Endodermal cell (in vitro differentiated cells): ENCODE results near the gene PTPRT. TPM values are rescaled to one million over a fixed set of nuclear protein-coding genes. Genes with fewer than 3 reads are reported as not detected.

Experiments used
- DNase-seq: peaks from one replicate; pipeline ENCODE4 v3.0.0-alpha.2; 2017
- H3K27ac ChIP-seq: 2 replicates; pipeline ENCODE4 v1.5.1; 2013; ENCODE audit warnings: mild to moderate bottlenecking, low read depth, low read length, moderate library complexity
- H3K27me3 ChIP-seq: 2 replicates; pipeline ENCODE4 v1.6.1; 2013; ENCODE audit warnings: mild to moderate bottlenecking, low read length, moderate library complexity; ENCODE audit not compliant: insufficient read depth, control insufficient read depth, poor library complexity, severe bottlenecking
- H3K36me3 ChIP-seq: 2 replicates; pipeline ENCODE4 v1.7.0; 2013; ENCODE audit warnings: mild to moderate bottlenecking, low read length, moderate library complexity; ENCODE audit not compliant: control insufficient read depth, insufficient read depth
- H3K4me1 ChIP-seq: one replicate; pipeline ENCODE4 v1.7.0; 2013; ENCODE audit warnings: low read length; ENCODE audit not compliant: control insufficient read depth, insufficient read depth
- H3K4me3 ChIP-seq: 2 replicates; pipeline ENCODE4 v1.5.1; 2013; ENCODE audit warnings: mild to moderate bottlenecking, low read length, moderate library complexity
- H3K9ac ChIP-seq: 2 replicates; pipeline ENCODE4 v1.6.1; 2013; ENCODE audit warnings: mild to moderate bottlenecking, low read length, moderate library complexity; ENCODE audit not compliant: poor library complexity, severe bottlenecking; ENCODE audit errors: extremely low read depth
- H3K9me3 ChIP-seq: 2 replicates; pipeline ENCODE4 v1.6.1; 2013; ENCODE audit warnings: mild to moderate bottlenecking, low read length, moderate library complexity; ENCODE audit not compliant: control insufficient read depth
- H3K27ac Mint-ChIP-seq: 2 replicates; pipeline ENCODE4 v1.8.0; 2020; ENCODE audit warnings: mixed read lengths
- H3K27me3 Mint-ChIP-seq: 2 replicates; pipeline ENCODE4 v1.8.0; 2021; ENCODE audit warnings: mild to moderate bottlenecking, mixed read lengths; ENCODE audit not compliant: insufficient read depth
- H3K36me3 Mint-ChIP-seq: 2 replicates; pipeline ENCODE4 v1.8.0; 2020; ENCODE audit warnings: low read depth, mixed read lengths
- H3K4me1 Mint-ChIP-seq: 2 replicates; pipeline ENCODE4 v1.8.0; 2020; ENCODE audit warnings: mixed read lengths
- H3K4me3 Mint-ChIP-seq: 2 replicates; pipeline ENCODE4 v1.8.0; 2020; ENCODE audit warnings: mild to moderate bottlenecking, moderate library complexity, mixed read lengths
- H3K9me3 Mint-ChIP-seq: 2 replicates; pipeline ENCODE4 v1.8.0; 2020; ENCODE audit warnings: mild to moderate bottlenecking, mixed read lengths
- WGBS, 2 experiments: methylation state at CpG; one replicate each; pipeline versions ENCODE4 v1.1.5 to v1.1.7; 2013; ENCODE audit warnings: missing lambda C conversion rate in 2 of 2, mixed read lengths in 1 of 2; ENCODE audit not compliant: insufficient coverage in 1 of 2, insufficient read length in 1 of 2; 5-methylcytosine and 5-hydroxymethylcytosine counted together
- total RNA-seq, 2 donors: library from RNA; stranded (reverse); fragmentation: NEBNext Ultra II Directional in 1 of 2; extraction: Animal tissue kit (Norgen Biotek cat#: 25700) in 1 of 2; gene quantifications; 2 replicates in 1 of 2; 3 replicates in 1 of 2; pipeline ENCODE4 v1.2.1, GENCODE V29; 2021
- TF ChIP-seq, protein P1 (sequence below): fragments of 200-600 bp; sonication (generic); conservative IDR thresholded peaks from 2 replicates; pipeline ENCODE4 v1.5.0; 2021; ENCODE audit warnings: antibody characterized with exemption, mild to moderate bottlenecking

The PTPRT gene
- total RNA-seq, 2 donors from 2014 or later: 2.3 to 2.7 TPM

DNA sequence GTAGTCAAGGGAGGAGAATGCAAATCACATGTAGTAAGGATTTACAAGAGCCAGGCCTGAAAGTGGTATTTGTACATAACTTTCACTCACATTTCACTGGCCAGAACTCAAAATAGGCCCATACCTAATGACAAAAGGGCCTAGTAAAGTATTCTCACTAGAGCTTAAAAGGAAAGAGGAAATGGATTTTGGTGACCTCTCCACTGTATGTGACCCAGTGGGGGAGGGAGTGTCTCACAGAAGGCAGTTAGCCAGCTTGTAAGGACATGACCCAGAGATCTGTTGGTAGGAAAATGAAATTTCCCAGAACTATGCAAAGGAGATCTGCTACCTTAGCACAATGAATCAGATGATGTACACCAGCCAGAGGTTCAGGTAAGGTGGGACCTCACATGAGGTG is 124.4 kb downstream of the PTPRT start:
- Histone ChIP-seq H3K4me3 (no peak overlapping the region), H3K4me1 (no peaks in the 10 kb centered on the region)
- H3K4me3 Mint-ChIP-seq: no peak overlapping the region

DNA sequence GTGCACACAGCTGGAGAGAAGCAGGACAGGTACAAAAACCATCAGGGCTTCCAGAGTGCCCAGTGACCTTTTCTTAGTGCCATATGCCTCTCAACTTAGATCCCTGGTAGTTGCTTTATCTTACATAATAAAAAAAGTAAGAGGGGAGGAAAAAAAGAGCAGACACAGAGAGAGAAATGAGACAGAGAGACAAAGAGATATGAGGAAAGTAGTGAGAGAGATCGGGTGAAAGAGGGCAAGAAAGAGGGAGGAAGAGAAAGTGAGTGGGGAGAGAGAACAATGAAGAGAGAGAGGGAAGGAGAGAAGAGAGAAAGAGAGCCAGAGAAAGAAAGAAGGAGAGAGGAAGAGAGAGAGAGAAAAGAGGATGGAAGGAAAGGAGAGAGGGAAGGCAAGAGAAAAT is 131.6 kb downstream of the PTPRT start:
- no peaks in the 10 kb centered on the region for H3K4me1 Mint-ChIP-seq
- no peak for DNase-seq
- Histone ChIP-seq H3K9me3 (peaks cover 7% of the 10 kb centered on the region), H3K27ac (no peak overlapping the region), H3K36me3 (no peaks in the 10 kb centered on the region), H3K4me1 (no peaks in the 10 kb centered on the region), H3K9ac (no peak overlapping the region), H3K27me3 (no peaks in the 10 kb centered on the region), H3K4me3 (no peak overlapping the region)
- 86 to 94% methylated on average over 1 of the region's 1 CpG for WGBS, 2 experiments
- peaks cover 10% of the 10 kb centered on the region for H3K27me3 Mint-ChIP-seq
- H3K27ac Mint-ChIP-seq: no peak overlapping the region
- no peaks in the 10 kb centered on the region for H3K36me3 Mint-ChIP-seq
- H3K4me3 Mint-ChIP-seq: no peak overlapping the region
- no peaks in the 10 kb centered on the region for H3K9me3 Mint-ChIP-seq
- TF ChIP-seq, protein P1, sequence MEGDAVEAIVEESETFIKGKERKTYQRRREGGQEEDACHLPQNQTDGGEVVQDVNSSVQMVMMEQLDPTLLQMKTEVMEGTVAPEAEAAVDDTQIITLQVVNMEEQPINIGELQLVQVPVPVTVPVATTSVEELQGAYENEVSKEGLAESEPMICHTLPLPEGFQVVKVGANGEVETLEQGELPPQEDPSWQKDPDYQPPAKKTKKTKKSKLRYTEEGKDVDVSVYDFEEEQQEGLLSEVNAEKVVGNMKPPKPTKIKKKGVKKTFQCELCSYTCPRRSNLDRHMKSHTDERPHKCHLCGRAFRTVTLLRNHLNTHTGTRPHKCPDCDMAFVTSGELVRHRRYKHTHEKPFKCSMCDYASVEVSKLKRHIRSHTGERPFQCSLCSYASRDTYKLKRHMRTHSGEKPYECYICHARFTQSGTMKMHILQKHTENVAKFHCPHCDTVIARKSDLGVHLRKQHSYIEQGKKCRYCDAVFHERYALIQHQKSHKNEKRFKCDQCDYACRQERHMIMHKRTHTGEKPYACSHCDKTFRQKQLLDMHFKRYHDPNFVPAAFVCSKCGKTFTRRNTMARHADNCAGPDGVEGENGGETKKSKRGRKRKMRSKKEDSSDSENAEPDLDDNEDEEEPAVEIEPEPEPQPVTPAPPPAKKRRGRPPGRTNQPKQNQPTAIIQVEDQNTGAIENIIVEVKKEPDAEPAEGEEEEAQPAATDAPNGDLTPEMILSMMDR: no peak

More for the DNA sequence above, 124.4 kb downstream of the PTPRT start:
- Mint-ChIP-seq H3K4me1 (no peaks in the 10 kb centered on the region), H3K27me3 (peaks cover 8% of the 10 kb centered on the region), H3K36me3 (no peaks in the 10 kb centered on the region), H3K27ac (no peak overlapping the region), H3K9me3 (peaks cover 19% of the 10 kb centered on the region)
- no peak overlapping the region for H3K9ac ChIP-seq
- TF ChIP-seq, protein P1: no peak
- no peaks in the 10 kb centered on the region for H3K27me3 ChIP-seq
- H3K36me3 ChIP-seq: no peaks in the 10 kb centered on the region
- H3K9me3 ChIP-seq: peaks cover 18% of the 10 kb centered on the region
- DNase-seq: no peak
- no peak overlapping the region for H3K27ac ChIP-seq

DNA sequence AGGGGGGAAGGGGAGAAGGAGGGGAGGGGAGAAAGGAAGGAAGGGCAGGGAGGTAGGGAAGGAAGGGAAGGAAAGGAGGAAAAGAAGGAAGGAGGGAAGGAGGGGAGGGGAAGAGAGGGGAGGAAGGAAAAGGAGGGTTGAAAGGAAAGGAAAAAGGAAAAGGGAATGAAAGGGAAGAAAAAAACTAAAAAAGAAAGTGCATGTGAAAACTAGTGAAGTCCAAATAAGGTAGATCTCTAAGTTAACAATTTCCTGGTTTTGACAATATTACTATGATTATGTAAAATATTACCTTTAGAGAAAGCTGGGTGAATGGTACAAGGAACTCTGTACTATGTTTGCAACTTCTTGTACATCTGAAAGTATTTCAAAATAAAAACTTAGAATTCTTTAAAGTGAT is 132.4 kb downstream of the PTPRT start:
- DNase-seq: no peak
- H3K4me3 Mint-ChIP-seq: no peak overlapping the region
- no peaks in the 10 kb centered on the region for H3K36me3 Mint-ChIP-seq
- H3K27ac Mint-ChIP-seq: no peak overlapping the region
- Histone ChIP-seq H3K36me3 (no peaks in the 10 kb centered on the region), H3K9me3 (peaks cover 7% of the 10 kb centered on the region), H3K4me3 (no peak overlapping the region), H3K27ac (no peak overlapping the region), H3K4me1 (no peaks in the 10 kb centered on the region), H3K9ac (no peak overlapping the region), H3K27me3 (no peaks in the 10 kb centered on the region)
- H3K27me3 Mint-ChIP-seq: peaks cover 15% of the 10 kb centered on the region
- H3K9me3 Mint-ChIP-seq: no peaks in the 10 kb centered on the region
- H3K4me1 Mint-ChIP-seq: no peaks in the 10 kb centered on the region
- TF ChIP-seq, protein P1: no peak
